SK-N-SH treated with all-trans-retinoic acid at 6 μM for 48 hours (cell line): Measurements from ENCODE around the gene IL4R.

Experiments used
- ARNTL ChIP-seq: fragments of 450-650 bp; formaldehyde crosslinking; IDR thresholded peaks from 2 replicates; pipeline ENCODE4 v1.5.0; 2020; ENCODE audit warnings: low read depth, mild to moderate bottlenecking, moderate library complexity, borderline replicate concordance
- BACH2 ChIP-seq: fragments of 250-450 bp; sonication (Bioruptor Pico); IDR thresholded peaks from 2 replicates; pipeline ENCODE4 v1.9.0; 2021; ENCODE audit warnings: mild to moderate bottlenecking, borderline replicate concordance
- RARB ChIP-seq: fragments of 250-450 bp; sonication (Bioruptor Pico); IDR thresholded peaks from 2 replicates; pipeline ENCODE4 v1.8.0; 2021; ENCODE audit warnings: mild to moderate bottlenecking, moderate library complexity
- TOX ChIP-seq: fragments of 250-450 bp; sonication (Bioruptor Pico); IDR thresholded peaks from 2 replicates; pipeline ENCODE4 v1.8.0; 2021; ENCODE audit warnings: mild to moderate bottlenecking, moderate library complexity, borderline replicate concordance
- ZC3H10 ChIP-seq: fragments of 250-450 bp; sonication (Bioruptor Pico); IDR thresholded peaks from 2 replicates; pipeline ENCODE4 v1.5.1; 2021; ENCODE audit warnings: mild to moderate bottlenecking, moderate library complexity
- ZFP3 ChIP-seq: fragments of 250-450 bp; sonication (Bioruptor Pico); IDR thresholded peaks from 2 replicates; pipeline ENCODE4 v1.5.0; 2020; ENCODE audit warnings: mild to moderate bottlenecking, moderate library complexity
- ZNF8 ChIP-seq: fragments of 450-650 bp; formaldehyde crosslinking; IDR thresholded peaks from 2 replicates; pipeline ENCODE4 v1.5.0; 2020; ENCODE audit warnings: mild to moderate bottlenecking, moderate library complexity
- TF ChIP-seq, protein P1 (sequence below): fragments of 250-450 bp; sonication (Bioruptor Pico); IDR thresholded peaks from 2 replicates; pipeline ENCODE4 v1.8.0; 2020; ENCODE audit warnings: mild to moderate bottlenecking, moderate library complexity, borderline replicate concordance
- TF ChIP-seq, protein P2 (sequence below): fragments of 250-450 bp; sonication (Bioruptor Pico); IDR thresholded peaks from 2 replicates; pipeline ENCODE4 v1.5.1; 2020; ENCODE audit warnings: low read depth, mild to moderate bottlenecking, moderate library complexity
- TF ChIP-seq, protein P3 (sequence below): fragments of 250-450 bp; sonication (Bioruptor Pico); IDR thresholded peaks from 2 replicates; pipeline ENCODE4 v1.5.0; 2020; ENCODE audit warnings: mild to moderate bottlenecking, moderate library complexity

DNA sequence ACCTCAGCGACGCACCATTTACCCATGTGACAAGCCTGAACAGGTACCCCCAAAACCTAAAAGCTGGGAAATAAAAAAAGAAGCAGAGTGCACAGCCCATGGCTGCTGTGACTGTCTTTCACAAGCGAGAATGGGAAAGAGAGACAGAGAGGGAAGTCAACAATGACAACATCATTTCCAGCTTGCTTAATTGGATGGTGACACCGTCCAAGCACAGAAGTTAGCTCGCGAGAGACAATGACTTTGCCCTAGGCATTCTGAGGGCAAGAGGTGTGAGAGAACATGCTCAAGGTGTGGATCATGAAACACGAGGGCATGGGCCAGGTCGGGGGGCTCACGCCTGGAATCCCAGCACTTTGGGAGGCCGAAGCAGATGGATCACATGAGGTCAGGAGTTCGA is 25.9 kb upstream of the IL4R start:
- TF ChIP-seq, protein P1, sequence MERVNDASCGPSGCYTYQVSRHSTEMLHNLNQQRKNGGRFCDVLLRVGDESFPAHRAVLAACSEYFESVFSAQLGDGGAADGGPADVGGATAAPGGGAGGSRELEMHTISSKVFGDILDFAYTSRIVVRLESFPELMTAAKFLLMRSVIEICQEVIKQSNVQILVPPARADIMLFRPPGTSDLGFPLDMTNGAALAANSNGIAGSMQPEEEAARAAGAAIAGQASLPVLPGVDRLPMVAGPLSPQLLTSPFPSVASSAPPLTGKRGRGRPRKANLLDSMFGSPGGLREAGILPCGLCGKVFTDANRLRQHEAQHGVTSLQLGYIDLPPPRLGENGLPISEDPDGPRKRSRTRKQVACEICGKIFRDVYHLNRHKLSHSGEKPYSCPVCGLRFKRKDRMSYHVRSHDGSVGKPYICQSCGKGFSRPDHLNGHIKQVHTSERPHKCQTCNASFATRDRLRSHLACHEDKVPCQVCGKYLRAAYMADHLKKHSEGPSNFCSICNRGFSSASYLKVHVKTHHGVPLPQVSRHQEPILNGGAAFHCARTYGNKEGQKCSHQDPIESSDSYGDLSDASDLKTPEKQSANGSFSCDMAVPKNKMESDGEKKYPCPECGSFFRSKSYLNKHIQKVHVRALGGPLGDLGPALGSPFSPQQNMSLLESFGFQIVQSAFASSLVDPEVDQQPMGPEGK (CRISPR knock-in tag): no peak
- no peak for TF ChIP-seq ZFP3
- TF ChIP-seq RARB (CRISPR knock-in tag): no peak
- TF ChIP-seq ZC3H10 (CRISPR knock-in tag): no peak
- TF ChIP-seq, protein P2, sequence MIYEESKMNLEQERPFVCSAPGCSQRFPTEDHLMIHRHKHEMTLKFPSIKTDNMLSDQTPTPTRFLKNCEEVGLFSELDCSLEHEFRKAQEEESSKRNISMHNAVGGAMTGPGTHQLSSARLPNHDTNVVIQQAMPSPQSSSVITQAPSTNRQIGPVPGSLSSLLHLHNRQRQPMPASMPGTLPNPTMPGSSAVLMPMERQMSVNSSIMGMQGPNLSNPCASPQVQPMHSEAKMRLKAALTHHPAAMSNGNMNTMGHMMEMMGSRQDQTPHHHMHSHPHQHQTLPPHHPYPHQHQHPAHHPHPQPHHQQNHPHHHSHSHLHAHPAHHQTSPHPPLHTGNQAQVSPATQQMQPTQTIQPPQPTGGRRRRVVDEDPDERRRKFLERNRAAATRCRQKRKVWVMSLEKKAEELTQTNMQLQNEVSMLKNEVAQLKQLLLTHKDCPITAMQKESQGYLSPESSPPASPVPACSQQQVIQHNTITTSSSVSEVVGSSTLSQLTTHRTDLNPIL (CRISPR knock-in tag): no peak
- TF ChIP-seq, protein P3, sequence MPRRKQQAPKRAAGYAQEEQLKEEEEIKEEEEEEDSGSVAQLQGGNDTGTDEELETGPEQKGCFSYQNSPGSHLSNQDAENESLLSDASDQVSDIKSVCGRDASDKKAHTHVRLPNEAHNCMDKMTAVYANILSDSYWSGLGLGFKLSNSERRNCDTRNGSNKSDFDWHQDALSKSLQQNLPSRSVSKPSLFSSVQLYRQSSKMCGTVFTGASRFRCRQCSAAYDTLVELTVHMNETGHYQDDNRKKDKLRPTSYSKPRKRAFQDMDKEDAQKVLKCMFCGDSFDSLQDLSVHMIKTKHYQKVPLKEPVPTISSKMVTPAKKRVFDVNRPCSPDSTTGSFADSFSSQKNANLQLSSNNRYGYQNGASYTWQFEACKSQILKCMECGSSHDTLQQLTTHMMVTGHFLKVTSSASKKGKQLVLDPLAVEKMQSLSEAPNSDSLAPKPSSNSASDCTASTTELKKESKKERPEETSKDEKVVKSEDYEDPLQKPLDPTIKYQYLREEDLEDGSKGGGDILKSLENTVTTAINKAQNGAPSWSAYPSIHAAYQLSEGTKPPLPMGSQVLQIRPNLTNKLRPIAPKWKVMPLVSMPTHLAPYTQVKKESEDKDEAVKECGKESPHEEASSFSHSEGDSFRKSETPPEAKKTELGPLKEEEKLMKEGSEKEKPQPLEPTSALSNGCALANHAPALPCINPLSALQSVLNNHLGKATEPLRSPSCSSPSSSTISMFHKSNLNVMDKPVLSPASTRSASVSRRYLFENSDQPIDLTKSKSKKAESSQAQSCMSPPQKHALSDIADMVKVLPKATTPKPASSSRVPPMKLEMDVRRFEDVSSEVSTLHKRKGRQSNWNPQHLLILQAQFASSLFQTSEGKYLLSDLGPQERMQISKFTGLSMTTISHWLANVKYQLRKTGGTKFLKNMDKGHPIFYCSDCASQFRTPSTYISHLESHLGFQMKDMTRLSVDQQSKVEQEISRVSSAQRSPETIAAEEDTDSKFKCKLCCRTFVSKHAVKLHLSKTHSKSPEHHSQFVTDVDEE (CRISPR knock-in tag): no peak
- no peak for TF ChIP-seq BACH2 (CRISPR knock-in tag)
- no peak for TF ChIP-seq TOX (CRISPR knock-in tag)
- TF ChIP-seq ZNF8 (CRISPR knock-in tag): no peak
- no peak for TF ChIP-seq ARNTL (CRISPR knock-in tag)
